Activated CD4-positive, alpha-beta T cell treated with anti-CD3 and anti-CD28 coated beads, Interleukin-2, amount 50 U/mL, for 16 hours (primary cell): ENCODE measurements around the gene ATG4D.
A peak's percentile ranks its signal among the peaks of the same experiment; 100 is the strongest.
"Not testable (repeated sequence)": the region's sequence is repeated elsewhere in the genome, so short reads cannot be mapped to it uniquely, and the experiment has no call there.

ENCODE experiments used
- DNase-seq: peaks from one replicate; pipeline ENCODE4 v3.0.0-alpha.2; 2020

ATG4D gene

DNA sequence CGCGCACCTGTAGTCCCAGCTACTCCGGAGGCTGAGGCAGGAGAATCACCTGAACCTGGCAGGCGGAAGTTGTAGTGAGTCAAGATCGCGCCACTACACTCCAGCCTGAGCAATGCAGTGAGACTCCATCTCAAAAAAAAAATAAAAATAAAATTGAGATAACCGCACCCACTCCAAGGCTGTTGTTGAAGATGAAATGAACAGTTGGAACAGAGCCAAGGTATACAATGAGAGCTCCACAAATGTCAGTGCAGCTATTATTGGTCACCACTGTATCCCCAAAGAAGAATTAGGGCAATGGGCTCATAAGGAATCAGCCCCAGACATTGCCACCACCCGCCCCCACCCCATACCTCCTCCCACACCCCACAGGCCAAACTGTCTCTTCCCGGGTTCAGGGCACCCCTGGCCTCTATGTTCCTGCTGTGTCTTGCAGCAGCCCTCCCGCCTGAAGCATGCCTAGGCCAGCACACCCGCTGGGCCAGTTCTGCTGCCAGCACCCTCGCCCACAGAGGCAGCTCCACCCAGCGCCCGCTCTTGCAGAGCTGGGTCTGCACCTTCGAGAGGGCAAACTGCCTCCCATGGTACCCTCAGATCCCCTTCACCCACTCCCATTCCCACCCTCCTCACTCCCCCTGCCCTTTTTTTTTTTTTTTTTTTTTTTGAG is 22.9 kb upstream of the ATG4D start:
- DNase-seq: no peak

DNA sequence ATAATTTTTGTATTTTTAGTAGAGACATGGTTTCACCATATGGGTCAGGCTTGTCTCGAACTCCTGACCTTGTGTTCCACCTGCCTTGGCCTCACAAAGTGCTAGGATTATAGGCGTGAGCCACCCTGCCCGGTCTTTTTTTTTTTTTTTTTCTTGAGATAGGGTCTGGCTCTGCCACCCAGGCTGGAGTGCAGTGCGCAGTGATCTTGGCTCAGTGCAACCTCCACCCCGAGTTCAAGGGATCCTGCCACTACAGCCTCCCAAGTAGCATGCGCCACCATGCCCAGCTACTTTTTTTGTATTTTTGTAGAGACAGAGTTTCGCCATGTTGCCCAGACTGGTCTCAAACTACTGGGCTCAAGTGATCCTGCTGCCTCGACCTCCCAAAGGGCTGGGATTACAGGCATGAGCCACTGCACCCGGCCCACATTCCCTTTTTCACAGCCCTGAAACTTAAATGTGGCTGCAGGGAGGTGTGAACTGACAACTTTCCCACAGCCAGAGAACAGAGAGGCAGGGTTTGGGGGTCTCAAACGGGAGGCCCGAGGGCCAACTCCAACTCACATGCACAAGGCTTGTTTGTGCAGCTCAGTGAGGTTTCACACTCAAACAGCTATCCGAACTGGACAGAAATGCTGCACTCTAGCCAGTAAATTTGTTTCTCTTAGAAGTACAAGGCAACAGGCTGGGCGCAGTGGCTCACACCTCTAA is 22.1 kb upstream of the ATG4D start:
- DNase-seq: no peak

DNA sequence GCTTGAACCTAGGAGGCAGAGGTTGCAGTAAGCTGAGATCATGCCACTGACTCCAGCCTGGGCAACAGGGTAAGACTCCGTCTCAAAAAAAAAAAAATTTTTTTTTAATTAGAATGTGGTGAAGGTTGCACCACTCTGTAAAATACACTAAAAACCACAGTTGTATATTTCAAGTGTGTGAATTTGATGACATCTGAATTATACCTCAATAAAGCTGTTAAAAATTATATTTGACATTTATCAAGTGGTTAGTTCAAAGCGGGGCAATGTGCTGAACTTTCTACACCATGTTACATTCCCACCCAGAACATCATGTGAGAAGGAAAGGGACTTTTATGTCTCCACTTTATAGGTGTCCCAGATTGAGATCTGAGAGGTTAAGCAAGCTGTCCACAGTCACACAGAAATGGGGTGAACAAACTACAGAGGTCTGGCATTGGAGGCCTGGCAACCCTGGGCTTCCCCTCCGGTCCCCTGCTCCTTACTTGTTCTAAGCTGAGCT is 20.5 kb upstream of the ATG4D start:
- DNase-seq: no peak

GRCh38 chr19:10525636-10526035 is 18.1 kb upstream of the ATG4D start:
- no peak for DNase-seq

- DNase-seq: not testable (repeated sequence)
These were observed 16.8 kb upstream of the ATG4D start for GRCh38 chr19:10526887-10527286.

DNA sequence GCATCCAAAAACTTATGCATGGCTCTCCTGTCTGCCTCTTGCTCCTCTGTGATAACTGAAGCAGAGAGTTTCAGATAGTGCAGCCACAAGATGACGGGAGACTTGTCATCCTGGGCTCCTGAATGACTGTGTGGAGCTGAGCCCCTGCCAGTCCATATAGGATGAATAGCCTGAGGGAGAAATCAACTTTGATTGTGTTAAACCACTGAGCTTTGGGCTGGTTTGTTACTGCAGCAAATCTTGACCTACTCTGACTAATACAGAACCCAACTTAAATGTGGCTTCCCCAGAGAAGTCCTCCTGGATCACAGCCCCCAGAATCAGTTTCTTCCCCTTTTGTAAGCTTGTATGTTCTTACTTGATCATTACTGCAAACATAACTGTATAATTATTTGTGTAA is 11.2 kb upstream of the ATG4D start:
- DNase-seq: no peak

- DNase-seq: no peak
These were observed 9.9 kb upstream of the ATG4D start for GRCh38 chr19:10533646-10534386.

DNA sequence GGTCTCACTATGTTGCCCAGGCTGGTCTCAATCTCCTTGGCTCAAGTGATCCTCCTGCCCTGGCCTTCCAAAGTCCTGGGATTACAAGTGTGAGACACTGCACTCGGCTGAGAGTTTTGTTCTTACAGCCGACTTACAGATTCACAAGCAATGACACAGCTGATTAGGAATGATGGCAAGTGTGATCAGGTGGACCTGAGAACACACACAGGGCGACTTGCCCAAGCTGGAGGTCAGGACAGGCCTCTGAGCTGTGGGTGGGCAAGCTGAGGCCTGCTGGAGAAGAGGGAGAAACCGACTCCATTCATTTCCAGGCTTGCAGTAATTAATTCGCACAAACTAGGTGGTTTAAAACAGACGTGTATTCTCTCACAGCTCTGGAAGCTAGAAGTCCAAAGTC is 8.1 kb upstream of the ATG4D start:
- no peak for DNase-seq

GRCh38 chr19:10537668-10538067 is 6.0 kb upstream of the ATG4D start:
- no peak for DNase-seq

DNA sequence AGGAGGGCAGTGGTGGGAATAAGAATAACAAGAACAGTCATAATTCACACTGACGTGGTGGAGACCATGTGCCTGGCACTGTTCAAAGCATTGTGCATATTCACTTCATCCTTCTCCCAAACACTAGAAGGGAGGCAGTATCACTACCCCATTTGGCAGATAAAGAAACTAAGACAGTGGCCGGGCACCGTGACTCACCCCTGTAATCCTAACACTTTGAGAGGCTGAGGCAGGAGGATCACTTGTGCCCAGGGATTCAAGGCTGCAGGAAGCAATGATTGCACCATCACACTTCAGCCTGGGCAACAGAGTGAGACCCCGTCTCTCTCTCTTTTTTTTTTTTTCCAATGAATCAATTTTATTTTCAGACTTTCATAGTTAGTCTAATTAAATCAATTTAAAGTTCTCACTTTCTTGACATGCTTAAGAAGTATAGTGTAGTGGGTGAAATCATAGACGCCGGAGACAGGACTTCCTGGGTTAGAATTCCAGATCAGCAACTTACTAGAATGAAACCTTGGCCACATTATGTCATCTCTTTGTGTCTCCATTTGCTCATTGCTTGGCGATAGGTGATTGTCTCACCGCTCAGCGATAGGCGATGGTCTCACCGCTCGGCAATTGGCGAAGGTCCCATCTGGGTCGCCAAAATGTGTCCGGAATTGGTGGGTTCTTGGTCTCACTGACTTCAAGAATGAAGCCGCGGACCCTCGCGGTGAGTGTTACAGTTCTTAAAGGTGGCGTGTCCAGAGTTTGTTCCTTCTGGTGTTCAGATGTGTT is 5.3 kb upstream of the ATG4D start:
- DNase-seq: no peak

DNA sequence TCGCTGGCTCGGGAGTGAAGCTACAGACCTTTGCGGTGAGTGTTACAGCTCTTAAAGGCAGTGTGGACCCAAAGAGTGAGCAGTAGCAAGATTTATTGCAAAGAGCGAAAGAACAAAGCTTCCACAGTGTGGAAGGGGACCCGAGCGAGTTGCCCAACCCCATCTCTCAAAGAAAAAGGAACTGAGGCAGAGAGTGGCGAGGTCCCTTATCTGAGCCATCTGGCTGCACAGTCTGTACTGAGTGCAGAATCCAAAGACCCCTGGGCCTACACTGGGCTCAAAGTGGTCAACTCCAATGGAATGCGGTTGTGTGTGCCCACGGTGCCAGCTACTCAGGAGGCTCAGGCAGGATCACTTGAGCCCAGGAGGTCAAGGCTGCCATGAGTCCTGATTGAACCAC is 4.7 kb upstream of the ATG4D start:
- DNase-seq: not testable (repeated sequence)

GRCh38 chr19:10543059-10543419 is 665 bp upstream of the ATG4D start:
- no peak for DNase-seq

GRCh38 chr19:10544242-10544752 is 593 bp downstream of the ATG4D start:
- DNase-seq: no peak

GRCh38 chr19:10544753-10545251 is 1.1 kb downstream of the ATG4D start:
- DNase-seq: no peak

GRCh38 chr19:10546817-10547216 is 3.1 kb downstream of the ATG4D start:
- DNase-seq: no peak

- DNase-seq: no peak
These were observed 5.1 kb downstream of the ATG4D start for GRCh38 chr19:10548746-10549276.

GRCh38 chr19:10549733-10550132 is 6.0 kb downstream of the ATG4D start:
- DNase-seq: no peak

GRCh38 chr19:10550336-10550735 is 6.6 kb downstream of the ATG4D start:
- no peak for DNase-seq

- DNase-seq: not testable (repeated sequence)
These were observed 7.3 kb downstream of the ATG4D start for GRCh38 chr19:10551006-10551405.

- DNase-seq: peak; percentile 57
These were observed 8.1 kb downstream of the ATG4D start for GRCh38 chr19:10551698-10552301.

GRCh38 chr19:10552510-10553053 is 8.9 kb downstream of the ATG4D start:
- no peak for DNase-seq
